Subcutaneous adipose tissue (tissue), 4 donors: ENCODE results near the gene SLC12A4. TPM values are rescaled to one million over a fixed set of nuclear protein-coding genes. Genes with fewer than 3 reads are reported as not detected.

Source experiments
- total RNA-seq, 4 donors: library from RNA; depleted of rRNA; stranded (reverse); fragments of >200 nt; gene quantifications; one replicate each; pipeline ENCODE4 v1.1.0, GENCODE V29; 2016
- TF ChIP-seq, protein P1 (sequence below): fragments of 450-650 bp; IDR thresholded peaks from one replicate; pipeline ENCODE4 v1.5.1; 2016; ENCODE audit warnings: low read depth, mild to moderate bottlenecking, control low read depth, antibody characterized with exemption, moderate library complexity

SLC12A4 gene
- total RNA-seq, 4 donors from 2014 or later: 36.2 to 77.2 (median 36.9) TPM

DNA sequence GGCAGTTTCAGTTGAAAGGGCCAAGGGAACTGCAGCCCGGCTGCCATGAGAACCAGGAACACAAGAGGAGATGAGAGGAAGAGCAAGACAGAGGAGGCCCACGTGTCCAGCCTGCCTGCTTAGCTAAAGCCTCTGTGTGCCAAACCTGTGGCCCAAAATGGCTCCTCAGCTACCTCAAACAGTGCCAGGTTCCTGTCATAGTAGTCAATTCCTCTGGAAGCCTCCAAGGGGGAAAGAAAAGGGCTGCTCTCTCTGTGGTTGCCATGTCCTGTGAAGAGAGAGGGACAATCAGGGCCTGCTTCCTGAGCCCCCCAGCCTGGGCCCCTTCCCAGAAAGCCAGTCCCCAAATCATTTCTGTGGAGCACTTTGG, 5.2 kb downstream of the SLC12A4 start:
- TF ChIP-seq, protein P1, sequence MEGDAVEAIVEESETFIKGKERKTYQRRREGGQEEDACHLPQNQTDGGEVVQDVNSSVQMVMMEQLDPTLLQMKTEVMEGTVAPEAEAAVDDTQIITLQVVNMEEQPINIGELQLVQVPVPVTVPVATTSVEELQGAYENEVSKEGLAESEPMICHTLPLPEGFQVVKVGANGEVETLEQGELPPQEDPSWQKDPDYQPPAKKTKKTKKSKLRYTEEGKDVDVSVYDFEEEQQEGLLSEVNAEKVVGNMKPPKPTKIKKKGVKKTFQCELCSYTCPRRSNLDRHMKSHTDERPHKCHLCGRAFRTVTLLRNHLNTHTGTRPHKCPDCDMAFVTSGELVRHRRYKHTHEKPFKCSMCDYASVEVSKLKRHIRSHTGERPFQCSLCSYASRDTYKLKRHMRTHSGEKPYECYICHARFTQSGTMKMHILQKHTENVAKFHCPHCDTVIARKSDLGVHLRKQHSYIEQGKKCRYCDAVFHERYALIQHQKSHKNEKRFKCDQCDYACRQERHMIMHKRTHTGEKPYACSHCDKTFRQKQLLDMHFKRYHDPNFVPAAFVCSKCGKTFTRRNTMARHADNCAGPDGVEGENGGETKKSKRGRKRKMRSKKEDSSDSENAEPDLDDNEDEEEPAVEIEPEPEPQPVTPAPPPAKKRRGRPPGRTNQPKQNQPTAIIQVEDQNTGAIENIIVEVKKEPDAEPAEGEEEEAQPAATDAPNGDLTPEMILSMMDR: no peak

DNA sequence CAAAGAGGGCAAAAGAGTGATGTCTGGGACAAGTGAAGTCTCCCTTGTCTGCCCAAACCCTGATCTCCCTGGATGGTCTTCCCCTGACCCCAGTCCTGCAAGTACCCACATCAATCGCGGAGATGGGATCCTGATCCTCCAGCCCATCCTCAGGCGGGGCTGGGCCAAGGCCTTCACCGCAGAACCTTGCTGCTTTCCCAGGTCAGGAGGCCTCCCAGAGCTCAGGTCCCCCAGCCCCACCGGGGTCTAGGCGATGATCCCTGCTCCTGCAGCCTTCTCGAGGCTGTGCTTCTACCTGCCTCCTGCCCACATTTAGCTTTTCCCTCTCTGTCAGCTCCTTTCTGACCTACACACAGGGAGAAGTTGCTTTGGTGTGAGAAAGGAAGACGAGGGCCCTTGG, 6.3 kb downstream of the SLC12A4 start:
- TF ChIP-seq, protein P1: no peak

DNA sequence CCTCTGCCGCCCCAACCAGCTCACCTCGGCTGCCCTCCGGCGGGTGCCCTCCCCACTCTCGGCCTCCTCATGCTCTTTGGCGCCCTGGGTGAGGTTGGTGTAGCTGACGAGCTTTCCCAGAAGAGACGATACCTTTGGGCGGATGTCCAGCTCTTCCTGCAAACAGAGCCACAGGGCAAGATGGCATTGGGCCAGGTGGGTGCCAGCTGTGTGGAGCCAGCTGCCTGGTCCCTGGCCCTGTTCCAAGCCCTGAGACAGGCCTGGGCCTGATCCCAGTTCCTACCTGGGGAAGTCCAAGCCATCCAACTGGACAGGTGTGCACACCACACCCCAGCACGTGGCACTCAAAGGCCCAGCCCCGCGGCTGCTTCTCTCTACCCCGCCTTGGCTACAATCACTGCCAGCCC, 6.9 kb downstream of the SLC12A4 start:
- TF ChIP-seq, protein P1: no peak

DNA sequence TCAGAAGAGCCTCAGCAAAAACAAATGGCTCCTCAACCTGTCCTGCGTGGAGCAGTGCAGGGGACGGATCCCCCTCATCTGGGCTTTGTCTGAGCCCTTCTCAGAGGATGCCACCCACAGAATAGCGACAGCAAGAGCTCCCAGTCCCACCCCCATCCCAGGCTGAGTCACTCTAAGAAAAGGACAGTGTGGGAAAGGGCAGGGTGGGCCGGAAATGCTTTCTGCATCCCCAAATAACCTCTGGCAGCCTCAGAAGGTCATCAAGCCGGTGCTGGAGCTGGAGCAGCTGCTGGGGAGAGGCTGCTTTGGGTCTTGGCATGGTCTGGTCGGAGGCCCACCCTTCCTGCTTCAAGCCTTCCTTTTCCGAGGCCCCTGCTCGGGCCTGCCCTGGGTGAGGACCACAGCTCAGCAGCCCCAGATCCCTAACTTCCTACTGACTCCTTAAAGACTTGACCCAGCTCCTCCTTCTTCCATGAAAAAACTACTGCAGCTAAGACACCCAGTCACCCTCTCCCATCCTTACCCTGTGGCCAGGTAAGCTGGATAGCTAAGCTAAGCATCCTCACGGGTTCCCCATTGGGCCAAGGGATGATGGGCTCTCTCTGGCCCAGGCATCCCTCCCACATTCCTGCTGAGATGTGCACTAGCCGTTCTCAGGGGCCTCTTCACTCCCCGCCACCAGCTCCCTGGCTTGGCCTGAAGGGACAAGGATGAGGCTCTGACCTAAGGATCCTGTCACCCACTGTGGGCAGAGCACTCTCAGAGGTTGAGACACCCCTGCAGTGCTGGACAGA, 8.7 kb downstream of the SLC12A4 start:
- TF ChIP-seq, protein P1: no peak

DNA sequence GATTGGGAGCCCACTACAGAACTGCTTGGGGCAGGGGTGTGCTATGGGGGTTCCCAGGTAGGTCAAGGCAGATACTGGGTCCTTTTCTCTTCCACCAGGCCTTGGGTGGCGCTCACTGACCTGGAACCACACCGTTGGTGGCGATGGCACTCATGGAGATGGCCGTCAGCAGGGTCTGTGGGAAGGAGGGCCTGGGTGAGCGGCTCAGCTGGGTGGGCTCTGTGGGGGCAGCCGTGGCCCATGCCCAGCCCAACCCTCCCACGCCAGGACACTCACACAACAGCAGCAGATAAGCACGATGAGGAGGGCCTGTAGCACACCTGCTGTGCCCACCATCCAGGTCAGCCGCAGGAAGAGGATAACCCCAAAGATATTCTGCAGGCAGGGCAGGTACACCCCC, 10.8 kb downstream of the SLC12A4 start:
- TF ChIP-seq, protein P1: no peak

DNA sequence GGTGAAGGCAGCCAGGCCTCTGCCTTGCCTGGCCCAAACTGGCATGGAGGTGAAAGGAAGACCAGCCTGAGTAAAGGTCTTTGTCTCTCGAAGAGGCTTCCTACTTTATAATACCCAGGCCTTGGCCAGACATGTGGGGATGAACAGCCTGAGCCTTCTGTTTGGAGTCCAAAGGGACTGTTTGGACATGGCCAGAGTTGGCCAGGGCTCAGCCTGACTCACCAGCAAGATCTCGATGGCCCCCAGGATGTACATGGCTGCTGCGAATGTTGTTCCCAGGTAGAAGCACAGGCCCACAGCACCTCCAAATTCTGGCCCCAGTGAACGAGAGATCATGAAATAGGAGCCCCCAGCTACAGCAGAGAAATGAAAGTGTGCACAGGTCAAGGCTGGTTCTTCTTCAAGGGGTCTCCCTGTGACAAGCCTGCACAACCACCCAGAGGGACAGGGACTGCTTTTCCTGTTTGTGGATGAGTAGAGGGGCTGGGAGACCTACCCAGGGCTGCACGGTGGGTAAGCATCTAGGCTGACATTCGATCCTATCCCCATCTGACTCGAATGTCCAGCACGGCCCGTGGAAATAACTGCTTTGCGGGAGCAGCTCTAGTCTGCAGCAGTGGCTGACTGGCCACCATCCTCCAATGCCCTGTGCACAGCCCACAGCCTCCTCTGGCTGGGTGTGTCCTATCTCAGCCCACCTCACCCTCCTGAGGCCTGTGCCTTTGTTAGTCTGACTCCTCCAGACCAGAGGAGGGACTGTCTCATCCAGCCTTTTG, 13.8 kb downstream of the SLC12A4 start:
- TF ChIP-seq, protein P1: no peak

DNA sequence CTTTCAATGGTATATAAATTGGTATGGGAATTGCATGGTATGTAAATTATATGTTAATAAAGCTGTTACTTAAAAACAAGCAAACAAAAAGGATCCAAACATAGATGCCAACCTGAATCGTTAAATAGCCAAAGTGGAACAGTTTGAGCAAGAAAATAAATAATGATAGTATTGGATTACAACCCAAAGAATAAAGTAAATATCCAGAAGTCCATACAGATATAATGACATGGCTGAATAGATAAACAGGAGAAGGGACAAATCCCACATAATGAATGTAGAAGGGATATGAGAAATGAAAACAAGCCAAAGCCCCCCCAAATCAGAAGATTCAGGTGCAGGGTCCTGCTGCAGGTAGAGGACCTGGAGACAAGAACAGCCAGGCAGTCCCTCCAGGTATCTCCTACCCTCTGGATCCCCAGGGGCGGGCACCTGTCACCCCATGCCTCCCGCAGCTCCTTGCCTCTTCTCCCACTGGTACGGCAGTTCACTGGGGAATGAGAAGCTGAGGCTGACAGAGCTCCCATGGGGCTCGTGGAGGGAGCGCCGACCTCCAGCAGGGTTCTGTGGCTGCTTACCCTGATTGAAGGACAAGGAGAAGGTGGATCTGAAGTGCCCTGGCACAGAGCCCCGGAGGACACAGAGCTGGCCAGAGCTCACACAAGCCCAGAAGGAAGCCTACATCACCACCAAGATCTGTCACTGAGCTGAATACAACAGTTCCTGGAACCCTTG, 14.6 kb downstream of the SLC12A4 start:
- TF ChIP-seq, protein P1: no peak
